Adrenal gland (tissue), 12 donors: ENCODE results near the gene APOL5. TPM values are rescaled to one million over a fixed set of nuclear protein-coding genes. Genes with fewer than 3 reads are reported as not detected.

ENCODE experiments used
- DNase-seq, 7 donors: peaks; one replicate each; pipeline ENCODE4 v3.0.0-alpha.2; 2019 to 2020
- H3K27ac ChIP-seq, 5 donors: fragments of 200-600 bp; sonication (generic) in 4 of 5; 1 replicate in 3 of 5; 2 replicates in 2 of 5; pipeline versions ENCODE4 v1.5.1 to v1.8.0; 2016 to 2020; ENCODE audit warnings: mild to moderate bottlenecking in 1 of 5
- H3K27me3 ChIP-seq: fragments of 200-600 bp; 2 replicates; pipeline ENCODE4 v1.8.0; 2021
- H3K36me3 ChIP-seq, 2 donors: fragments of 200-600 bp; replicated peaks in 1 of 2; 1 replicate in 1 of 2; 2 replicates in 1 of 2; pipeline versions ENCODE4 v1.5.1 to v1.8.0; 2018 to 2022
- H3K4me1 ChIP-seq, 2 donors: fragments of 200-600 bp; replicated peaks in 1 of 2; 1 replicate in 1 of 2; 2 replicates in 1 of 2; pipeline versions ENCODE4 v1.5.1 to v1.8.0; 2018 to 2021
- H3K4me3 ChIP-seq, 4 donors: fragments of 200-600 bp; sonication (generic) in 3 of 4; one replicate each; pipeline ENCODE4 v1.5.1; 2016 to 2018
- H3K9me3 ChIP-seq, 3 donors: fragments of 200-600 bp; sonication (generic) in 1 of 3; replicated peaks in 1 of 3; 1 replicate in 2 of 3; 2 replicates in 1 of 3; pipeline versions ENCODE4 v1.5.1 to v1.8.0; 2016 to 2021
- CTCF ChIP-seq, 6 experiments: fragments of 450-650 bp in 4 of 6; fragments of 200-600 bp in 2 of 6; sonication (generic) in 1 of 6; IDR thresholded peaks; 1 replicate in 5 of 6; 2 replicates in 1 of 6; pipeline versions ENCODE4 v1.5.1 to v1.8.0; 2016 to 2021; ENCODE audit warnings: antibody characterized with exemption in 6 of 6, mild to moderate bottlenecking in 2 of 6, moderate library complexity in 1 of 6
- POLR2A ChIP-seq, 2 donors: fragments of 450-650 bp; IDR thresholded peaks; one replicate each; pipeline ENCODE4 v1.6.1; 2017; ENCODE audit warnings: antibody characterized with exemption in 2 of 2, mild to moderate bottlenecking in 2 of 2, moderate library complexity in 1 of 2
- WGBS, 4 donors: extraction: QIAGEN DNeasy Blood & Tissue Kit in 2 of 4; methylation state at CpG; one replicate each; pipeline versions ENCODE4 v1.1.5 to v1.1.7; 2013 to 2017; 5-methylcytosine and 5-hydroxymethylcytosine counted together
- intact Hi-C, 2 donors: fragments of 100-400 bp; cut with DNase I; formaldehyde crosslinking; loops; one replicate each; pipeline versions ENCODE4 v1.14.1 to v1.15.0; 2022 to 2023
- polyA plus RNA-seq, 3 donors: library from polyadenylated mRNA; stranded (reverse); fragments of 200-250 nt in 2 of 3; fragments of 350-450 nt in 1 of 3; fragmentation: Illumina TruSeq in 1 of 3; extraction: RNeasy Lipid Tissue Mini Kit (QIAGEN cat#74804) in 1 of 3; gene quantifications; one replicate each; pipeline ENCODE4 v1.2.3, GENCODE V29; 2013 to 2014
- total RNA-seq, 9 donors: library from RNA; depleted of rRNA in 4 of 9; stranded (reverse); fragments of >200 nt in 4 of 9; fragments of 120-200 nt in 1 of 9; fragmentation: NEBNext Ultra II Directional in 1 of 9; extraction: Animal tissue kit (Norgen Biotek cat#: 25700) in 1 of 9; gene quantifications; one replicate each; pipeline versions ENCODE4 v1.1.0 to v1.2.4, GENCODE V29; 2013 to 2023
- donor health status: healthy with polysubstance abuse.
- donor health status: Bipolar disorder and iron deficiency.
- donor health status: DM: yes; HTN: yes; CAD: no.
- donor health status: DM: no; HTN: no; CAD: no.
- donor health status: DM: no; HTN: no; CAD: no.
- donor health status: DM: yes; HTN: yes; CAD: no.

Gene APOL5
- total and polyA plus RNA-seq, 12 donors, result 0.11 TPM; not detected in 11

GRCh38 chr22:35705141-35705540, 12.5 kb upstream of the APOL5 start:
- no peaks in the 10 kb centered on the region for H3K36me3 ChIP-seq
- DNase-seq, result no peak
- intact Hi-C loops, result no loop called here
- H3K4me1 ChIP-seq, result no peaks in the 10 kb centered on the region
- no peak overlapping the region for H3K27ac ChIP-seq
- no peaks in the 10 kb centered on the region for H3K9me3 ChIP-seq
- no peak for TF ChIP-seq POLR2A (IDR thresholded peaks at IDR 0.05)
- no peak for TF ChIP-seq CTCF (IDR thresholded peaks at IDR 0.05)
- 95 to 98% (median 97%) methylated on average over 3 of the region's 3 CpGs for WGBS, 4 donors
- H3K4me3 ChIP-seq, result no peak overlapping the region
- H3K27me3 ChIP-seq, result no peaks in the 10 kb centered on the region

GRCh38 chr22:35708453-35708852, 9.2 kb upstream of the APOL5 start:
- Histone ChIP-seq H3K4me3 (no peak overlapping the region), H3K27ac (no peak overlapping the region), H3K9me3 (no peaks in the 10 kb centered on the region), H3K27me3 (peaks cover 3% of the 10 kb centered on the region), H3K4me1 (no peaks in the 10 kb centered on the region), H3K36me3 (no peaks in the 10 kb centered on the region)
- DNase-seq, result no peak
- intact Hi-C loops, result no loop called here
- WGBS, 4 donors, result 60 to 70% (median 67%) methylated on average over 7 of the region's 7 CpGs
- TF ChIP-seq POLR2A (IDR thresholded peaks at IDR 0.05) (no peak), CTCF (IDR thresholded peaks at IDR 0.05) (no peak)

GRCh38 chr22:35708917-35709316, 8.8 kb upstream of the APOL5 start:
- no peak overlapping the region for H3K27ac ChIP-seq
- intact Hi-C loops, result no loop called here
- H3K36me3 ChIP-seq, result no peaks in the 10 kb centered on the region
- no peak for DNase-seq
- 76 to 78% (median 77%) methylated on average over 7 of the region's 7 CpGs for WGBS, 4 donors
- no peaks in the 10 kb centered on the region for H3K4me1 ChIP-seq
- TF ChIP-seq POLR2A (IDR thresholded peaks at IDR 0.05) (no peak), CTCF (IDR thresholded peaks at IDR 0.05) (no peak)
- no peak overlapping the region for H3K4me3 ChIP-seq
- no peaks in the 10 kb centered on the region for H3K9me3 ChIP-seq
- peaks cover 3% of the 10 kb centered on the region for H3K27me3 ChIP-seq

GRCh38 chr22:35711336-35711735, 6.3 kb upstream of the APOL5 start:
- Histone ChIP-seq H3K4me3 (no peak overlapping the region), H3K4me1 (no peaks in the 10 kb centered on the region), H3K27me3 (peaks cover 3% of the 10 kb centered on the region), H3K36me3 (no peaks in the 10 kb centered on the region), H3K27ac (no peak overlapping the region), H3K9me3 (no peaks in the 10 kb centered on the region)
- DNase-seq, result no peak
- 72 to 82% (median 77%) methylated on average over 4 of the region's 4 CpGs for WGBS, 4 donors
- TF ChIP-seq CTCF (IDR thresholded peaks at IDR 0.05) (no peak), POLR2A (IDR thresholded peaks at IDR 0.05) (no peak)
- intact Hi-C loops, result no loop called here
